ENCODE measurements around the gene EWSR1.
A peak's percentile ranks its signal among the peaks of the same experiment; 100 is the strongest.

EWSR1 gene

DNA sequence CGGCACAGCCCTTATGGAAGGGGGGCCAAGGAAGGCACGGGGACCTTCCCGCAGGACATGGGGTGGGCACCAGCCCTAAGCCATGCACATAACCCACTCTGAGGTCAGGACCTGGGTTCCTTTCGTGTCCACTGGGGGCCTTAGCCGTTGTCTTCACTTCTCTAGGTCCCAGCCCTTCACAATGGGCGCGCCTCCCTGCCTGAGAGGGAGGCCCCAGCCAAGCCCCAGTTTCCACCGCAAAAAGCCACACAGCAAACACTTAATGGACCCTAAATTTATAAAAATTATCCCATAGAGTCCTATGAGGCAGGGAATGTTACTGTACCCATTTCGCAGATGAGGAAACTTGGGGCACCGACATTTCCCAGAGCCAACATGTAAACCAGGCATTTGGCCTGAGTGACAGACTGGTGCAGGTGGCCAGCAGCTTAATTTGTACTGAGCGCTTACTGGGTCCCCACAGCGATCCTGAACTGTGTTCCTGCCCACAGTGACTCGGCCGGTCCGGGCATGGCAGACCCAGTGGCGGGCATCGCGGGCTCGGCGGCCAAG, 39.6 kb downstream of the EWSR1 start:
- no peak for DNase-seq

DNA sequence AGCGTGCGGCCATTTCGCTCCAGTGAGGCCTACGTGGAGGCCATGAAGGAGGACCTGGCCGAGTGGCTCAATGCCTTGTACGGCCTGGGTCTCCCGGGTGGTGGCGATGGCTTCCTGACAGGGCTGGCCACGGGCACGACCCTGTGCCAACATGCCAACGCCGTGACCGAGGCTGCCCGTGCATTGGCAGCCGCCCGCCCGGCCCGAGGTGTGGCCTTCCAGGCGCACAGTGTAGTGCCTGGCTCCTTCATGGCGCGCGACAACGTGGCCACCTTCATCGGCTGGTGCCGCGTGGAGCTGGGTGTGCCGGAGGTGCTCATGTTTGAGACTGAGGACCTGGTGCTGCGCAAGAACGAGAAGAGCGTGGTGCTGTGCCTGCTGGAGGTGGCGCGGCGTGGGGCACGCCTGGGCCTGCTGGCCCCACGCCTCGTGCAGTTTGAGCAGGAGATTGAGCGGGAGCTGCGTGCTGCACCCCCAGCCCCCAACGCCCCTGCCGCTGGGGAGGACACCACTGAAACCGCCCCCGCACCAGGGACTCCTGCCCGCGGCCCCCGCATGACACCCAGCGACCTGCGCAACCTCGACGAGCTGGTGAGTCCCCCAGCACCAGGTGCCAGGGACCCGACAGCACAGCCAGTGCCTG, 40.2 kb downstream of the EWSR1 start:
- DNase-seq, result no peak

GRCh38 chr22:29308791-29309262, 40.8 kb downstream of the EWSR1 start:
- peak; percentile 34 to 53 for DNase-seq

DNA sequence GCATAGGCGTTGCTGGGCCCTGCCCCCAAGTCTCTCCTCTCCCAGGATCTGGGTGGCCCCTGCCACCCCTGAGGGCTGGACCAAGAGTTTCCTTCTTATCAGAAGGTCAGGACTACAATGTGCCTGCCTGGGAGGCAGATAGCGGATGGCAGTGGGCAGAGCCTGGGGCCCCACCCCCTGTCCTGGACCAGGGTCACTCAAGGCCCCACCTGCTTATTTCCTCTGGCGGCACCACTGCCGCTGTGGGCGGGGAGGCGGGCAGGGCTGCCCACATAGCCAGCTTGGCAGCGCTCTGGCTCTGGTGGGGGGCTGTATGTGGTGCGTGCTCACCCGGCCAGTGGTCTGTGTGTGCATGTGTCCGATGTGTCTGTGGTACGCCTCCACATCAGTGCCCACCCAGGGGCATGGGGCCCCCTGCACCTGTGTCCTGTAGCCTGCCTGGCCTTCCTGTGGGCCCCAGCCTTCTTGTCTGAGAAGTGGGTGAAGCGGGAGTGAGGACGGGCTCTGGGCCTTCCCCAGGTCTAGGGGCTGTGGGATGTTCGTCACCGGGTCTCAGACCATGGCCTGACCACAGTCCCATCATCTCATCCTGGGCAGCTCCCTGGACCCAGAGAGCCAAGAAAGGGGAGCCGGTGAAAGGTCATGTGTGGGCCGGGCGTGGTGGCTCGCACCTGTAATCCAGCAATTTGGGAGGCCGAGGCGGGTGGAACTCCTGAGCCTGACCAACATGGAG, 41.4 kb downstream of the EWSR1 start:
- DNase-seq, result no peak

GRCh38 chr22:29310065-29310862, 42.2 kb downstream of the EWSR1 start:
- no peak for DNase-seq

GRCh38 chr22:29310863-29311339, 42.8 kb downstream of the EWSR1 start:
- peak; percentile 78 to 84 for DNase-seq

DNA sequence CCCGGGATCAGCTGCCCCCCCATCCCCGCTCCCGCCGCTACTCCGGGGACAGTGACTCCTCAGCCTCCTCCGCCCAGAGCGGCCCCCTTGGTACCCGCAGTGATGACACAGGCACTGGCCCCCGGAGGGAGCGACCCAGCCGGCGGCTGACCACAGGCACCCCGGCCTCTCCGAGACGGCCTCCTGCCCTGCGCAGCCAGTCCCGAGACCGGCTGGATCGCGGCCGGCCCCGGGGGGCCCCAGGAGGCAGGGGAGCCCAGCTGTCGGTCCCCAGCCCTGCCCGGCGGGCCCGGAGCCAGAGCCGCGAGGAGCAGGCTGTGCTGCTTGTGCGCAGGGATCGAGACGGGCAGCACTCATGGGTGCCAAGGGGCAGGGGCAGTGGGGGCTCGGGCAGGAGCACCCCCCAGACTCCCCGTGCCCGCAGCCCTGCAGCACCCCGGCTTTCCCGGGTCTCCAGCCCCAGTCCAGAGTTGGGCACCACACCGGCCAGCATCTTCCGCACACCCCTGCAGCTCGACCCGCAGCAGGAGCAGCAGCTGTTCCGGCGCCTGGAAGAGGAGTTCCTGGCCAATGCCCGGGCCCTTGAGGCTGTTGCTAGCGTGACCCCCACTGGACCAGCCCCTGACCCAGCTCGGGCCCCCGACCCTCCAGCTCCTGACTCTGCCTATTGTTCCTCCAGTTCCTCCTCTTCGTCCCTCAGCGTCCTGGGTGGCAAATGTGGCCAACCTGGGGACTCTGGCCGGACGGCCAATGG, 43.6 kb downstream of the EWSR1 start:
- DNase-seq, result no peak

DNA sequence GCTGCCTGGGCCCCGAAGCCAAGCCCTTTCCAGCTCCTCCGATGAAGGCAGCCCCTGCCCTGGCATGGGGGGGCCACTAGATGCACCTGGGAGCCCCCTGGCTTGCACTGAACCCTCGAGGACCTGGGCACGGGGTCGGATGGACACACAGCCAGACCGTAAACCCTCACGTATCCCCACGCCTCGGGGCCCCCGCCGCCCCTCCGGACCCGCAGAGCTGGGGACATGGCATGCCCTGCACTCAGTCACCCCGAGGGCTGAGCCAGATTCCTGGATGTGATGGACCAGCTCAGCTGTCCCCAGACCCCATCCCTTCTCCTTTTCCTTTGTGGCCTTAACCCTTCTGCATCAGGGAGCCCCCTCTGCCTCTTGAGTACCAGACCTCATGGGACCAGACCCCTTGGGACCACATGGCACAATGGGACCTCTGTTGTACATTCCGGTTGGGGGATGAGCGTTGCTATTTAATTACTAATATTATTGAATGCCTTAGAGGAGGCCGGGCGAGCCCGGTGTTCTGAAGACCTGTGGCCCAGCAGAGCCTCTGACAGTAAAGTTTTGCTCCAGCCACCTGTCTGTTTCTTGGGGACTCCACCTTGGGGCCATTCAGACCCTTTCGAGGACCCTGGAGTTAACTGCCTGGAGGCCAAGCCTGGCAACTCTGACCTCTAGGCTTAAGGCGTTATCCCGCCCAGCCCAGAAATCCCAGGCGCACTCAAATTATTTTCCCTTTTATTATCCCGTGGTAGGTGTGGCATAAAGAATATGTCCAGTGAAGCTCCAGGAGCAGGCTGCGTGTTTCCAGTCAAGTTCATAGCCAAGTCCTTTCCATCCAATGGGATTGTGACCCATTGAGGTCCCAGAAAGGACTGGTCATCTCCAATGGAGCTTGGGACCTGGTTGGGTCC, 44.4 kb downstream of the EWSR1 start:
- DNase-seq, result no peak

- DNase-seq, result no peak
These were observed 45.1 kb downstream of the EWSR1 start for GRCh38 chr22:29313126-29313575.

GRCh38 chr22:29313576-29314466, 45.8 kb downstream of the EWSR1 start:
- no peak for DNase-seq

DNA sequence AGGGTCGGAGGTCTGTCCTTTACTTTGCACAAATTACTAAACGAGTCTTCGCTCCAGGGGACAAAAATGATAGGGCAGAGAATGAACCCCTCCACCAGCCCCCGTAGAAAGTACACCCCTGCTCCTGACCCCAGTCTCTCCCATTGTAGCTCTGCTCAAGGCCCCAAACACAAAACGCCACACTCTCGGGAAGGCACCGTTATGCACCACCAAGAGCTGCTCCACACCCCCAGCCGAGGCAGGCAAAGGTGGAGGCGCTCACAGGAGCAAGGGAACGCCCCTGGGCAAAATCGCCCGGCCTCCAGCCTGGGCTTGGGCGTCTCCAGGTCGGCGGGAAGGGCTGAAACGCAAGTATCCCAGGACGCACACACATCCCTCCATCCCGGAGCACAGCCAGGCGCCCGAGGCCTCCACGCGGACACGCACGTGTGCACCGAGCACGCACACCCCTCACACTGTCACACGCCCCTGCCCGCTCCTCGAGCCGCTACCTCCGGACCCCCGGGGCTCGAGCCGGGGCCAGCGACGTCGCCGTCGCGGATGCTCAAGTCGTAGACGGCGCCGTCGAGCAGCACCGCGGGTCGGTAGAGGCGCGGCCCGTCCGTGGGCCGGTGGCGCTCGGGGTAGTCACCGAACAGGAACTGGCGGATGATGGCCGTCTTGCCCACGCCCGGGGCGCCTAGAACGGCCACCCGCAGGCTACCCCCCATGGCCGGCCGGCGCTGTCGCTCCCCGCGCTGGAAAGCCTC, 46.6 kb downstream of the EWSR1 start:
- no peak for DNase-seq

DNA sequence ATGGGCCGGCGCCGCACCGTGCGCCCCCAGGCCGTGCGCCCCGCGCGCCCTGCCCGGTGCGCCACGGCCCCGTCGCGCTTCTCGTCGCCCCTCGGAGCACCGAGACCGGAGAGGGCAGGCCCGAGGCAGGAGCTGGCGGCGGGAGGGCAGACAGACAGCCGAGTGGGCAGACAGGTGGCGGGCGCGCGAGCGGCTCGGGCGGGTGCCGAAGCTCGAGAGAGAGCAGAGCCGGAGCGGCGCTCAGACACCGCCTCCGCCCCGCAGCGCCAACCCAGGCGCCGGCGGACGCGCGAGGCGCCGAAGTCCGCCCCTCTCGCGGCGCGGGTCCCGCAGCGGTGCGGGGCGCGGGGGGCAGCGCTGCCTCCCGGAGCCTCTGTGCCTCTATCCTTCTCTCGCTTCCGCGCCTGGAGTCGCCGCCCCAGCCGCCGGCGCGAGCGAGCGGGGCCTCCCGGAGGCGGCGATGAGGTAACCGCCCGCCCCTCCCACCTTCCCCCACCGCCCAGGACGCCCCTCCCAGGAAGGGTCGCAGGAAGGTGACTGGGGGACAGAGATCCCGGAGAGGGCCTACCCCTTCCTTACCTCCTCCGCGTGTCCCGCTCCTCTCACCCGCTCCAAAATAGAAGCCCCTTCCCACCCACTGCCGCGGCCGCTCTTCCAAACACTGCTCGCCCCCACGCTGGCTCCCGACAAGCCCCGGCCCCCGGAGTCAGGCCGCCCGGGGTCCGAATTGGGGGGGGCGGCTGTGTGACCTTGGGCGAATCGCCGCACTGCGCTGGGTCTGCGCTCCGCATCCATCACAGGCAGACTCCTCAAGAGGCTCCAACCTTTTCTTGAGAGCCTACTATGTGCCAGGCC, 47.4 kb downstream of the EWSR1 start, which contains the start of gene RASL10A:
RASL10A (minus strand) TSS at position 412 of the 855 bp plus-strand sequence. CDS start 451 bp downstream, outside the sequence.
- no peak for DNase-seq

GRCh38 chr22:29316141-29316828, 48.2 kb downstream of the EWSR1 start:
- no peak for DNase-seq

GRCh38 chr22:29317827-29318454, 49.9 kb downstream of the EWSR1 start:
- no peak for DNase-seq

DNA sequence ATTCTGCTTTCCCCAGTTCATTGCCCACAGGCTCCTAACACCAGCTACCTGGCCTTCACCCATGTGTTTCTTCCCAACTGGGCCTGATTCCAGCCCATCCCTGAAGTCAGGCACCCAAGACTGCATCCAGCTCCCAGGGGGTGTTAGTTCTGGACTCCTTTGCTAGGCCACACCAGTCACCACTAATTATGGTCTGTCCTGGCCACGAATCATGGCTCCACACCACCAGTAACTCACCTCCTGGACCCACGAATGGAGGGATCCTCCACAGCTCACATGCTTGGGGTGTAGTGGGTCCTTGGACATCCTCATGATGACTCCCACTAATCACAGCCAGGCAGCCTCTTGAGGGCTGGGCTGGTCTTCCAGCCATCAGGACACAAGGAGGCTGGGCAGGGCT, 51.0 kb downstream of the EWSR1 start:
- DNase-seq, result no peak

- DNase-seq, result no peak
These were observed 52.5 kb downstream of the EWSR1 start for GRCh38 chr22:29320546-29320945.

- DNase-seq, result no peak
These were observed 55.6 kb downstream of the EWSR1 start for GRCh38 chr22:29323641-29324040.
